Endometrial microvascular endothelial cells (primary cell): ENCODE results near the gene CAMKMT. TPM values are rescaled to one million over a fixed set of nuclear protein-coding genes. Genes with fewer than 3 reads are reported as not detected.

ENCODE experiments used
- in situ Hi-C: cut with HindIII; loops from 2 replicates; pipeline ENCODE4 v1.10.0; 2017; ENCODE audit warnings: low sequenced_read_pairs, low pct_unique_long_range_greater_than_20kb; ENCODE audit errors: inconsistent ontology term
- total RNA-seq: library from RNA; depleted of rRNA; stranded (reverse); fragments of >200 nt; gene quantifications from one replicate; pipeline ENCODE4 v1.2.3, GENCODE V29; 2015; ENCODE audit errors: inconsistent ontology term

CAMKMT gene
- 7.2 TPM for total RNA-seq

- in situ Hi-C loops, result no loop called here
These were observed at the start of gene CAMKMT, which contains the start of gene PREPL for GRCh38 chr2:44361330-44362206. CAMKMT (plus strand) TSS chr2:44361947. PREPL (minus strand) TSS chr2:44361494; CDS start chr2:44346342, 15,152 bp downstream.

- in situ Hi-C loops, result no loop called here
These were observed 47.4 kb upstream of the CAMKMT start for GRCh38 chr2:44314362-44314761.

- in situ Hi-C loops, result no loop called here
These were observed 45.8 kb upstream of the CAMKMT start for GRCh38 chr2:44315945-44316344.

- in situ Hi-C loops, result no loop called here
These were observed 40.9 kb upstream of the CAMKMT start for GRCh38 chr2:44320832-44321231.

- in situ Hi-C loops, result no loop called here
These were observed 40.4 kb upstream of the CAMKMT start for GRCh38 chr2:44321360-44321759.

GRCh38 chr2:44324971-44325426, 36.7 kb upstream of the CAMKMT start:
- in situ Hi-C loops, result no loop called here

- in situ Hi-C loops, result no loop called here
These were observed 35.9 kb upstream of the CAMKMT start for GRCh38 chr2:44325897-44326296.

- in situ Hi-C loops, result no loop called here
These were observed 35.0 kb upstream of the CAMKMT start for GRCh38 chr2:44326548-44327264.

- in situ Hi-C loops, result no loop called here
These were observed 33.0 kb upstream of the CAMKMT start for GRCh38 chr2:44328750-44329149.

GRCh38 chr2:44329343-44329742, 32.4 kb upstream of the CAMKMT start:
- in situ Hi-C loops, result no loop called here

- in situ Hi-C loops, result no loop called here
These were observed 30.9 kb upstream of the CAMKMT start for GRCh38 chr2:44330801-44331200.

GRCh38 chr2:44333994-44334393, 27.8 kb upstream of the CAMKMT start:
- in situ Hi-C loops, result no loop called here

GRCh38 chr2:44335806-44336538, 25.8 kb upstream of the CAMKMT start:
- in situ Hi-C loops, result no loop called here

GRCh38 chr2:44342854-44343253, 18.9 kb upstream of the CAMKMT start:
- in situ Hi-C loops, result no loop called here

GRCh38 chr2:44347526-44347925, 14.2 kb upstream of the CAMKMT start:
- in situ Hi-C loops, result no loop called here

- in situ Hi-C loops, result no loop called here
These were observed 13.3 kb upstream of the CAMKMT start for GRCh38 chr2:44348400-44348799.

GRCh38 chr2:44349506-44349905, 12.2 kb upstream of the CAMKMT start:
- in situ Hi-C loops, result no loop called here

GRCh38 chr2:44351088-44351487, 10.7 kb upstream of the CAMKMT start:
- in situ Hi-C loops, result no loop called here

- in situ Hi-C loops, result no loop called here
These were observed 10.1 kb upstream of the CAMKMT start for GRCh38 chr2:44351676-44352075.
